Measurements from ENCODE around the gene ATP9B. TPM values are rescaled to one million over a fixed set of nuclear protein-coding genes. Genes with fewer than 3 reads are reported as not detected.

The ATP9B gene
- total RNA-seq (ENCODE audit: unreplicated experiment), result 37.3 TPM
- long read RNA-seq, full-length matches to known transcripts, result 2 of 6 reads
- long read RNA-seq, partial matches to known transcripts, result 3 of 6 reads
- long read RNA-seq, other reads (novel, unspliced or antisense), result 1 of 6 reads

- H3K9me3 Mint-ChIP-seq (ENCODE audit: unreplicated experiment), result peaks cover 18% of the 10 kb centered on the region
- H3K4me1 Mint-ChIP-seq (ENCODE audit: unreplicated experiment), result peaks cover 14% of the 10 kb centered on the region
- H3K36me3 Mint-ChIP-seq (ENCODE audit: low read depth, unreplicated experiment), result peaks cover 35% of the 10 kb centered on the region
Measured at GRCh38 chr18:79068937-79069716, at the start of gene ATP9B. Gene ATP9B (plus strand): TSS chr18:79069394. CDS start chr18:79069411, 17 bp downstream.

GRCh38 chr18:79019881-79020280 is 49.3 kb upstream of the ATP9B start:
- H3K27me3 Mint-ChIP-seq (ENCODE audit: unreplicated experiment), result no peaks in the 10 kb centered on the region
- no peaks in the 10 kb centered on the region for H3K4me1 Mint-ChIP-seq (ENCODE audit: unreplicated experiment)
- no peaks in the 10 kb centered on the region for H3K9me3 Mint-ChIP-seq (ENCODE audit: unreplicated experiment)
- TF ChIP-seq CTCF (IDR thresholded peaks at IDR 0.05; ENCODE audit: unreplicated experiment), result no peak
- H3K36me3 Mint-ChIP-seq (ENCODE audit: low read depth, unreplicated experiment), result peaks cover 6% of the 10 kb centered on the region
- DNase-seq (ENCODE audit: low spot score), result no peak
- no peak overlapping the region for H3K27ac Mint-ChIP-seq (ENCODE audit: unreplicated experiment)
- H3K4me3 Mint-ChIP-seq (ENCODE audit: unreplicated experiment), result no peak overlapping the region

More at GRCh38 chr18:79068937-79069716, at the start of gene ATP9B:
- peaks cover 22% of the 10 kb centered on the region for H3K27me3 Mint-ChIP-seq (ENCODE audit: unreplicated experiment)
- TF ChIP-seq CTCF (IDR thresholded peaks at IDR 0.05; ENCODE audit: unreplicated experiment), result no peak
- peak within 1 kb of the TSS; percentile 93 for H3K27ac Mint-ChIP-seq (ENCODE audit: unreplicated experiment)
- peak within 1 kb of the TSS; percentile 95 for H3K4me3 Mint-ChIP-seq (ENCODE audit: unreplicated experiment)
- peak; percentile 98 for DNase-seq (ENCODE audit: low spot score)

GRCh38 chr18:79022603-79023002 is 46.6 kb upstream of the ATP9B start:
- TF ChIP-seq CTCF (IDR thresholded peaks at IDR 0.05; ENCODE audit: unreplicated experiment), result no peak
- no peak for DNase-seq (ENCODE audit: low spot score)
- no peak overlapping the region for H3K4me3 Mint-ChIP-seq (ENCODE audit: unreplicated experiment)
- H3K27ac Mint-ChIP-seq (ENCODE audit: unreplicated experiment), result no peak overlapping the region
- H3K9me3 Mint-ChIP-seq (ENCODE audit: unreplicated experiment), result no peaks in the 10 kb centered on the region
- no peaks in the 10 kb centered on the region for H3K27me3 Mint-ChIP-seq (ENCODE audit: unreplicated experiment)
- peaks cover 6% of the 10 kb centered on the region for H3K36me3 Mint-ChIP-seq (ENCODE audit: low read depth, unreplicated experiment)
- H3K4me1 Mint-ChIP-seq (ENCODE audit: unreplicated experiment), result no peaks in the 10 kb centered on the region

- H3K4me1 Mint-ChIP-seq (ENCODE audit: unreplicated experiment), result no peaks in the 10 kb centered on the region
- TF ChIP-seq CTCF (IDR thresholded peaks at IDR 0.05; ENCODE audit: unreplicated experiment), result peak; percentile 35
- H3K4me3 Mint-ChIP-seq (ENCODE audit: unreplicated experiment), result no peak overlapping the region
- H3K9me3 Mint-ChIP-seq (ENCODE audit: unreplicated experiment), result no peaks in the 10 kb centered on the region
- H3K27me3 Mint-ChIP-seq (ENCODE audit: unreplicated experiment), result no peaks in the 10 kb centered on the region
- no peak overlapping the region for H3K27ac Mint-ChIP-seq (ENCODE audit: unreplicated experiment)
- no peak for DNase-seq (ENCODE audit: low spot score)
- peaks cover 6% of the 10 kb centered on the region for H3K36me3 Mint-ChIP-seq (ENCODE audit: low read depth, unreplicated experiment)
Measured at GRCh38 chr18:79026491-79026890, 42.7 kb upstream of the ATP9B start.

GRCh38 chr18:79030680-79031079 is 38.5 kb upstream of the ATP9B start:
- Mint-ChIP-seq H3K9me3 (ENCODE audit: unreplicated experiment) (no peaks in the 10 kb centered on the region), H3K36me3 (ENCODE audit: low read depth, unreplicated experiment) (no peaks in the 10 kb centered on the region), H3K4me3 (ENCODE audit: unreplicated experiment) (no peak overlapping the region)

More at GRCh38 chr18:79030680-79031079, 38.5 kb upstream of the ATP9B start:
- H3K27ac Mint-ChIP-seq (ENCODE audit: unreplicated experiment), result no peak overlapping the region
- TF ChIP-seq CTCF (IDR thresholded peaks at IDR 0.05; ENCODE audit: unreplicated experiment), result no peak
- DNase-seq (ENCODE audit: low spot score), result no peak
- H3K27me3 Mint-ChIP-seq (ENCODE audit: unreplicated experiment), result no peaks in the 10 kb centered on the region
- no peaks in the 10 kb centered on the region for H3K4me1 Mint-ChIP-seq (ENCODE audit: unreplicated experiment)

Data from endothelial cell (in vitro differentiated cells).